Fibroblast of skin of left biceps (primary cell): ENCODE data around the gene SREBF2.
"Not testable (repeated sequence)": the region's sequence is repeated elsewhere in the genome, so short reads cannot be mapped to it uniquely, and the experiment has no call there.

Experiments used
- DNase-seq, 2 experiments: peaks; one replicate each; pipeline ENCODE4 v3.0.0-alpha.2; 2013; ENCODE audit warnings: low read depth in 2 of 2

Gene SREBF2

DNA sequence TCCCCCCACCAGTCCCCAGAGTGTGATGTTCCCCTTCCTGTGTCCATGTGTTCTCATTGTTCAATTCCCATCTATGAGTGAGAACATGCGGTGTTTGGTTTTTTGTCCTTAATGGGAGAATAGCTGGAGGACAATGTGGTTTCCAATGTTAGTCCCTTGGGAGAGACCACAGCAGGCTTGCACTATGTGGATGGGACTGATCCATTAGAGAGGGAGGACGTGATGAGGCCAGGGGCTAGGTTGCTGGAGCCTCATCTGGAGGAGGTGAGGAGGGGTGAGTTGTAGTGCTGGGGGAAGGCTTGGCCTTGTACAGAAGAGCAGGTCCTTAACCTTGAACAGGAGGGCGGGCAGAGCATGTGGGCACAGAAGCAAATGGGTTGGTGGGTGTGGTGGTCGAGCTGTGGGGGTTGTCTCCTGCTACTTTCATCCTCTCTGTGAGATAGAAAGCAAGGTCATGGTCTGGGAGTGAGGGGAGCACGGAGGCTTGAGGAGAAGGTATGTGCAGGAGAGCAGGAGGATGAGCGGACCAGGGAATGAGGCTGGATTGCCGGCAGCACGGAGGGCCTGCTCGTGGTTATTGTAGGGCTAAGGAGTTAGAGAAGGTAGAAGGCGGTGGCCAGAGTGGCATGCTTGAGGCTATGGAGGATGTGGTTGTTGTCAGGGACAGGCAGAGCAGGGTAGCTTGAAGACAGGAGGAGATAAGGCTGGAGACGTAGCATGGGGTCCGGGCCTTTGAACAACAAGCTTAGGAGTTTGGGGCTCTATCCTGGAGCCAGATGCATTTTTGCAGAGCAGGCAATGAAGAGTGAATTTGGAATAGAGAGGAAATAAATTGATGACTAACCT lies 11.2 kb upstream of the SREBF2 start:
- no peak for DNase-seq

- DNase-seq: peak; percentile 27 to 33
These were observed 10.4 kb upstream of the SREBF2 start for GRCh38 chr22:41822317-41823057.

DNA sequence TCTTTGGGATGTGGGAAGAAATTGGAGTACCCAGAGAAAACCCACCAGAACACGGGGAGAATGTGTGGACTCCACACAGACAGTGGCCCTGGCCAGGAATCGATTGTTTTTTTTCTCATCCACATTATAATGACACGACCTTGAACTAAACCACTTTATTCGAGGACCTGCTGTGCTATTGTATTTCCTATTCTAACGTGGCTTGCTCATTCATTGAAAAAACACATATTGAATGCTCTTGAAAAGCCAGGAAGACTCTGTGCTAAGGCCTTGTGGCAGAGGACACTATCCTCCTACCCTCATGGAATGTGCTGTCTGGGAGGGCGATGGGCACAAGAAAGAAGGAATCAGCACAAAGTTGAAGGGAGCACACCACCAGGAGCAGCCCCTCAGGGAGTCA lies 9.1 kb upstream of the SREBF2 start:
- no peak for DNase-seq

DNA sequence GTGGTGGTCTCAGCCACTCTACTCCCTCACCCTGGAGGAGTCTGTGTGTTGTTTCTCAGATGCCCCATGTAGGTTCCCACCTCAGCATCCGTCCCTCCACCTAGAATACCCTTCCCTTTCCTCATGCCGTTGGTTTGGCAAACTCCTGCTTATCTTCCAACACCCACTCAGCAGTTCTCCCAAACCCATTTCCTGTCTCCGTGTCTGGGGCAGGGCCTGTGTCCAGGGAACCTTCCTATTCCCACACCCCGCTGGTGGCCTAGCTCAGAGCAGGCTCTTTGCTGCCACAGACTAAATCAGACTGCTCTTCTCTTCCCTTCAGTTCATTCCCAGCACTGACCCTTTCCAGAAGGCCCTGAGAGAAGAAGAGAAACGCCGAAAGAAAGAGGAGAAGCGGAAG lies 7.5 kb upstream of the SREBF2 start:
- no peak for DNase-seq

- DNase-seq: no peak
These were observed 6.9 kb upstream of the SREBF2 start for GRCh38 chr22:41826021-41826420.

DNA sequence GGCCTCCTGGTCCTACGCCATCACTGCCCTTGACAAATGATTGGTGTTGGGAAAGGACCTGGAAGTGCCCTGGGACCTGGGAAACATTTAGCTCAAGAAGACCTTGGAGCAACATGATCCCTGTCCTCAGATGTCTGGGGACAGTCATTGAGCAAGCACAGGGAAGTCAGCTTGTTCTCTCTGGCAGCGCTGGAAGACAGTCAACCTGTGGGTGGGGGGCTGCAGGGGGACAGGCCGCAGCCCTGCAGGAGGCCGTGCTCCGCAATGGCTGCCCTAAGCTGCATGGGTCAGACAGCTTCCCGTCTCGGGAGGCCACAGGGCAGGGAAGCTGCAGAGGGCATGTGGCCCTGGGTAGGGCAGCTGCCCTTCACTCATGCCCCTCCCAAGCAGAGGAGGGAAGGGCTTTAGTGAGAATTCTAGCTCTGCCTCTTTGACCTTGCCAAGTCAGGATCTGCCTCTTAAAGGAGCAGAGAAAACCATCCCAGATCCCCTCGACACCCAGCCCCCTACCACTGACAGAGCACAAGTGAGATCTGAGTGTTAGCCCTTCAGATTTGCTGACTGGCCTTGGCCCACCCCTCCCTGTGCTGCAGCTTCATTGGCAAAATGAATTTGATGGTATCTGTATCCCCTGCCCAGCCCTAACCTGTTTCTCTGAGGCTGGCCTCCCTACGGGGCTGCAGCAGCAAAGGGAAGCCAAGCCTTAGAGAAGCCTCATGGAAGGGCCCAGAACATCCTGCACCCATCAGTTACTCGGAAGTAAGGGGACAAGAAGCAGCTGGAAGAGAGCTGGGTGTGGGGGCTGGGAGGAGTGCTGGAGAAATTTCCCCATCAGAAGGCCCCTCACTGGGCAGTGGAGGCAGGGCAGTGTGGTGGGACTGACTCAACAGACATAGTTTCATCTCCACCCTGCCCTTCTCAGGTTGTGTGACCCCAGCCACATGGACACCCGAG lies 6.2 kb upstream of the SREBF2 start:
- DNase-seq: no peak

DNA sequence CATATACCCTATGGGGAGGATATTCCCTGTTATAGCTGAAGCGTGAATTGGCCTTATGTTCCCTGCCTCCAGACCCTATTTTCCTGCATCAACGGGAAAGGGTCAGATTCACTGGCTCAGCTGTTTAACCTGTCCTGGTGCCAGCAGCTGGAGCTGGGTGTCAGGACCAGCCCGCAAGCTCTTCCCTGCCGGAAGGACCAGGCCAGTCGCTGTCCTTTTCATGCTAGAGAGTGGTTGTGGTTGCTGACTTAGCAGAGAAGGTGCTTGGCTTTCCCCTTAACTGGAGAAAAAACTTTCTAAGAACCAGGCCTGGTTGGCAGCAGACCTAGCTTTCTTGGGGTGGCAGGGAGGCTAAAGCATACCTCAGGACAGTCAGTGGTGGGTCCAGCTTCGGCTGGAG lies 5.2 kb upstream of the SREBF2 start:
- DNase-seq: no peak

DNA sequence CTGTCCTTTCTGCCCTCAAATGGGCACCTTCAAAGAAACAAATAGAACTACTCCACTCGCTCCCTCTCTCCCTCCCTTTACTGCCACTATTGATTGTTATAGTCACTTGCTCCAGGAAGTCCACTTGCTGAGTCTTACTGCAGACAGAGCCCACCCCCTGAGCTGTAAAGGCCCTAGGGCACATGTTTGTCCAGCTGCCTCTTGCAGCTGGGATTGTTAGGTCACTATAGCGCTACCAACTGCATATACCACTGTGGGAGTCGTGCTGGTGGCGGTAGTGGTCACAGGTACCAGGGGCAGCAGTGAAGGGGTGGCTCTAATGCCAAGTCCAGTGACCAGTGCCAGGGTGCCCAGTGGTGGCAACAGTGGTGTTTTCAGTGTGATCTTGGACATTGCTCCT lies 4.4 kb upstream of the SREBF2 start:
- DNase-seq: no peak

DNA sequence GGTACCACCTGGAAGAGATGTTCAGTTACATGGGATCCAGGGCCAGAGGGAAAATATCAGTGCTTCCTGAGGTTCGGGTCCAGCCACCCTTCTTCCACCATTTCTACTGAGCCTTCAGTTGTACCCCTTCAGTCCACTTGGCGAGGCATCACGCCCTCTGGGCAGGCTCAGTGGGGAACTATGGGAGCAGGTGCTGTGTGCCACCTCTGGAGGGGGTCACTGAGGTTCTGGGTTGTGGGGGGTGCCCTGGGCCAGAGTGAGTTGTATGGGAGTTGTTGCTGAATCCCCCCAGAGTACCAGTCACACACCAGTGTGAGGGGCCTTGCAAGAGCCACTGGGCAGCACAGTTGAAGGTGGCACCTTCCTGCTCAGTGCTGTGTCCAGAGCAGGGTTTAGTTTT lies 2.7 kb upstream of the SREBF2 start:
- DNase-seq: no peak

DNA sequence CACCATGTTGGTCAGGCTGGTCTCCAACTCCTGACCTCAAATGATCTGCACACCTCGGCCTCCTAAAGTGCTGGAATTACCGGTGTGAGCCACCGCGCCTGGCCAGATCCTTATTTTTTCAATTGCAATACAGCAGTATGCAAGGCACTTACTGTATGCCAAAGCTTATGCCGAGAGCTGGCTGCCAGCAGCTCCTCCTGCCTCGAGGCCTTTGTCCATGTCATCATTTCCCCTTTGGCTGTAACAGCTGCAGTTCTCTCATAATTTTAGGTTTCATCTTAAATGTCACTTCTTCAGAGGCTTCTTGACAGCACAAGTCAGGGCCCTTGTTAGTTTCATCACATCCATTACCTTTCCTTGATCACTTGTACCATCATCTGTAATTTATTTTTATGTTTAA lies 1.5 kb upstream of the SREBF2 start:
- no peak for DNase-seq

DNA sequence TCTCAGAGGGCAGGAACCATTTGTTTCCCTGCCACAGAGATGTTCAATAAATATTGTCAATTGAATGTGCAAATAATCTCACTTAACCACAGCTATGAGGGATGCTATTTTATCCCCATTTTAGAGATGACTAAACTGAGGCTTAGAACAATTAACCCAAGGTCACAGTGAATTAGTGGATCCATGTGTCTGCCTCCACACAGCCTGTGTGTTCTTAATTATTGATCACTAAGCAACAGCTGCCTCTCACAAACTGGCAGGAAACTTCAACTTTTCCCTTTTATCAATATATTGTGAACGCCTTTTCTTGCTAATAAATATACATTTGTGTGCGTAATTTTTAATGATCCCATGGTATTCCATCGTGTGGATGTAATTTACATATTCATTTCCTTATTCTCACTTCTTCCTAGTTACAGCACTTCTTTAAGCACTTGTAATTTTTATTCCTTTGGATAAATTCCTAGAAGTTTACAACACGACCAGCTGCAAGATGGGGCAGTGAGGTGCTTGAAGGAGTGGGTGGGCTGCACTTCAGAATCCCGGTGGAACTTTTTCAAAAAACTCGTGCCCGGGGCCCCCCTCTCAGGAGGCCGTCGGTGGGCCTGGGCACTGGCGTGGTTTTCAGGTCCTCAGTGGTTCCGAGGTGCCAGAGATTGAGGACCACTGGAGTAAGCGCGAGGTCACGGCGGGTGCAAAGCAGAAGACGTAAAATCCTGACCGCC lies 915 bp upstream of the SREBF2 start:
- no peak for DNase-seq

- DNase-seq: no peak
These were observed 582 bp downstream of the SREBF2 start for GRCh38 chr22:41833369-41834004.

GRCh38 chr22:41834005-41834944 lies 1.4 kb downstream of the SREBF2 start:
- no peak for DNase-seq

DNA sequence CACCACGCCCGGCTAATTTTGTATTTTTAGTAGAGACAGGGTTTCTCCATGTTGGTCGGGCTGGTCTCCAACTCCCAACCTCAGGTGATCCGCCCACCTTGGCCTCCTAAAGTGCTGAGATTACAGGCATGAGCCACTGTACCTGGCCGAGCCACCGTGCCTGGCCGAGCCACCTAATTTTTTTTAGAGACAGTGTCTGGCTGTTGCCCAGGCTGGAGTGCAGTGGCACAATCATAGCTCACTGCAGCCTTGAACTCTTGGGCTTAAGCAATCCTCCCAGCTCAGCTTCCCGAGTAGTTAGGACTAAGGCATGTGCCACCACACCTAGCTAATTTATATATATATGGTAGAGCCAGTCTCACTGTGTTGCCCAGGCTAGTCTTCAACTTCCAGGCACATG lies 2.6 kb downstream of the SREBF2 start:
- not testable (repeated sequence) for DNase-seq

- DNase-seq: no peak
These were observed 3.6 kb downstream of the SREBF2 start for GRCh38 chr22:41836551-41836950.

DNA sequence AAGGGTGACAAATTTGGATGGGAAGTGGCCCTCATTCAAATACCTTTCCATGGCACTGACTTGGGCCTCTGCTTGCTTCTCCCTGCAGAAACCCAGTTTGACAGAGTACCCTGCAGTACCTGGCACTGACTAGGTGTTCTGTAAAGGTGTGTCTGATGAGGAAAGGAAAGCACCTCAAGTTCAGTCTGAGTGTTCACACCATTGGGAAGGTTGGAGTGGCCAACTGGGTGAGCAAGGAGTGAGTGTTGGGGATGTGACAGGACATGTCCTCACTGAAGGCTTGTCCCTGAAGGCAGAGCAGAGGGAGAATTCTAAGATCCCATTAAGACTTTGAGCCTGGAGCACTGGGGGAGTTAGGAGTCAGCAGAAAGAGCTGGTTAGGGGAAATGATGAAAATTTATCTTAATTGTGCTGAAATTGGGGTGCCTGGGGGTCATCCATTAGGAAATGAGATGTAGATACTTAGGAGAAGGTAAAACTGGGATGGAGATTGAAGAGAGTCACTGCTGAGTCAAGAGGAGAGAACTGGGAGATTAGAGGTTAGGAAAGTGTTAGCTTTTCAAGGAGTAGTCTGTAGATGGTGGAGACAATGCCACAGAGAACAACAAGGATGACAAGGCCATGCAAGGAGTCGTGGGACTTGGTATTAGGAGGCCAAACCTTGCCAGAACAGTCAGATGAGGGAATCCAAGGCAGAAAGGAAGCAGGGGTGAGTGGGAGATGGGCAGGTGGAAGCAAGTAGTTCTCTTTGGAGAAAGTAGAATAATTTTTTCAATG lies 6.1 kb downstream of the SREBF2 start:
- no peak for DNase-seq

DNA sequence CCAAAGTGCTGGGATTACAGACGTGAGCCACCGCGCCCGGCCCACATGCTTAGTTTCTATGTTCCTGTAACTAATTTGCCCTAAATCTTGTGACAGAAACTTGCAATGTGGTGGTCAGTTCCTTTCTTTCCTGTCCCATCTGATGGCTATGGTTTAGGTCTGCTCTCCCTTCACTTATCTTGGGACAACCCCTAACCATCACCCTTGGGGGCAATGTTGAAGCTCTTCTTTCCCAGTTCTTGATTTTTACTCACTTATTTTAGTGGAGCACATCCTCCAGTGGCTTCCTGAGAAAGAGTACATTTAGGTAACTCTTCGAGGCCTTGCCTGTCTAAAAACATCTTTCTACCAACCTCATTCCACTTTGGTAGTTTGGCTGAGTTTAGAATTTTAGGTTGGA lies 7.3 kb downstream of the SREBF2 start:
- no peak for DNase-seq

GRCh38 chr22:41841085-41841712 lies 8.3 kb downstream of the SREBF2 start:
- no peak for DNase-seq
